Tongue (tissue), 2 donors: ENCODE results near the gene USH2A. TPM values are rescaled to one million over a fixed set of nuclear protein-coding genes. Genes with fewer than 3 reads are reported as not detected.
"Not testable (repeated sequence)": the region's sequence is repeated elsewhere in the genome, so short reads cannot be mapped to it uniquely, and the experiment has no call there.

Experiments used
- DNase-seq: peaks from one replicate; pipeline ENCODE4 v3.0.0-alpha.2; 2015
- total RNA-seq: library from RNA; depleted of rRNA; stranded (reverse); fragments of >200 nt; gene quantifications from one replicate; pipeline ENCODE4 v1.2.3, GENCODE V29; 2014

The USH2A gene
- total RNA-seq, 1 donor from 2014 or later = 0.10 TPM

- no peak for DNase-seq
Measured at GRCh38 chr1:216193839-216194443, 229.3 kb downstream of the USH2A start.

GRCh38 chr1:216190438-216190837, 232.8 kb downstream of the USH2A start:
- DNase-seq = no peak

GRCh38 chr1:216186816-216187215, 236.4 kb downstream of the USH2A start:
- DNase-seq = peak; percentile 18

GRCh38 chr1:216186141-216186540, 237.1 kb downstream of the USH2A start:
- DNase-seq = no peak

- DNase-seq = peak; percentile 35
Measured at GRCh38 chr1:216184126-216184680, 239.0 kb downstream of the USH2A start.

DNA sequence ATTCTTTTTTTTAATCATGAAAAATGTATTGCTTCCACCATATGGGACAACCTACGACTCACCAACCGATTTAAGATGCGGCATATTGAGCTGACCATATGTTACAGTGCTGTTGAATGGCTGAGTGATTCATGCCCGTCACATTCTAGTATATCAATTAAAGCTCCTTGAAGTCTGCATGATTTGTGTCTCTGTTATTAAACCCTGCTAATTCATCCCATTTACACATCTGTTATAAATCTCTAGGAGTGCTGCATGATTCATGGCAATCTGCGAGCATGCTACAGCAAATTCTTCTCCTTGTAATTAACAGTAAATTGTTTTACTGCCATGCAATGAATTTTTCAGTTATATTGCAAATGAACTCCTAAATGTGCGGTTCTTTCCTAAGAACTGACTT, 239.8 kb downstream of the USH2A start:
- DNase-seq = no peak

GRCh38 chr1:216183007-216183406, 240.2 kb downstream of the USH2A start:
- peak; percentile 25 for DNase-seq

- DNase-seq = no peak
Measured at GRCh38 chr1:216181590-216181989, 241.7 kb downstream of the USH2A start.

DNA sequence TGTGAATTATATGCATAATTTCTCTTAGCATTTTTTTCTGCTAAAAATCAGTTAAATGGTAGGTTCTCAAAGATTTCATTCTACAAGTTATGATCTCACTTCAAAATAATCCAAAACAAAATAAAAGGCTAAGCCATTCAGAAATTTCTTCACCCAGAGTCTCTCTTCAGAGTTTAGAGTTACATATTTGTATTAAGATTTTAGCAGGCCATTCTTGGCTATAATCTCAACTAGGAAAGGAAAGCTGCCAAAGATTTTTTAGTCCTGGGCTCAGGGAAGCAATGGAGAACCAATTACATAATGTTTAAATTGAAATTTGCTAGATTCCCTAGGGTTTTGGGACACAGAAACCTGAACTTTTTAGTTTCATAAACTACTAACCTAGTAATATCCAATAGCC, 245.0 kb downstream of the USH2A start:
- DNase-seq = peak; percentile 76

DNA sequence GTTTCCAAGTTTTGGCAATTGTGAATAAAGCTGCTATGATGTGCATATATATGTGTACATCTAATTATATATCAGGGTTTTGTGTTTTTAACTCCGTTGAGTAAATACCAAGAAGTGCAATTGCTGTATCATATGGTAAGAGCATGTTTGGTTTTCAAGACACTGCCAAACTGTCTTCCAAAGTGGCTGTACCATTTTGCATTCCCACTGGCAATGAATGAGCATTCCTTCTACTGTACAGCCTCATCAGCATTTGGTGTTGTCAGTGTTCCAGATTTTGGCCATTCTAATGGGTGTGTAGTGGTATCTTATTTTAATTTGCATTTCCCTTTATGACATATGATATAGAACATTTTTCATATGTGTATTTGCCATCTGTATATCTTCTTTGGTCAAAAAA, 246.3 kb downstream of the USH2A start:
- no peak for DNase-seq

DNA sequence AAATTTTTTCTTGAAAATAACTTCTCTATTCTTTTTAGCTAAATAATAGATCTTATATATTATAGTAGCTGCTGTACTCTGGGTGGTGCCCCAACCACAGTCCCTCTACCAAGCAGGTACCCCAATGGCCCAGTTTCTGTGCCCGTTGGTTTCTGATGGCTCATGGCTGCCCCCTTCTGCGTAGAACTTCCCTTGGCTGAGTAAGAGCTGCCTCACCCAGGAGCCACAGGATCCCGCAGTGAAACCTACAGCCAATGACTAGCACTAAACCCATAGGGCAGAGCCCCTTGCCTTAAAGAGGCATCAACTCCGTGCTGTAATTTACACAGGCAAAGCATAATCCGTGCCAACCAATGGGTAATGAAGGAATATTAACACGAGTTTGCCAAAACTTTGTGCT, 247.5 kb downstream of the USH2A start:
- no peak for DNase-seq

DNA sequence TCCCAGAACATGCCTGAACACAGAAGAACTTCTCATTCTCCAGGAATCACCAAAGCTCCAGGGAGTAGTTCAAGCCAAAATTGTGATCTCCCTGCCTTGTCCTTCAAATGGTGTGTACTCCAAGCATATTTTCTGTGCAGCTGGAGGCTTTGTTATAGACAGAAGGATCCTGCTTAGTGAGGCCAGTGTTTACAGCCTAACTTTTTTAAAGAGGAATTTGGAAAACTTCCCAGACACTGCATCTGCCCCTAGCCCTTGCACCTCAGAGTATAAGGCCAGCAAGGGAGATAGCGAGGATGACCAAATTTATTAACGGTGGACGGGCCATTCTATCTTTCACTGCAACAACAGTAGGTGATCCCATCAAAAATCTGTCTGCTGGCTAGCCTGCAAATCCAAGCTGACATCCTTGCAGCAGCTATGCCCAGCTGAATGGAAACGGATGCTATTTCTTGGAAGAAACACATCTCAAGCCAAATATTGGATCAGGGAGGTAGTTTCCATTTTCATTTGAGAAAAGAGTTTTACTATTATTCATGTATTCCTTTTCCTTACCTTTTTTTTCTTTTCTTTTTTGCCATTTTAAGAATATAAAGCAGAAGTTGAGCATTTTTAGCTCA, 249.8 kb downstream of the USH2A start:
- DNase-seq = peak; percentile 81

GRCh38 chr1:216169351-216169750, 253.9 kb downstream of the USH2A start:
- DNase-seq = no peak

DNA sequence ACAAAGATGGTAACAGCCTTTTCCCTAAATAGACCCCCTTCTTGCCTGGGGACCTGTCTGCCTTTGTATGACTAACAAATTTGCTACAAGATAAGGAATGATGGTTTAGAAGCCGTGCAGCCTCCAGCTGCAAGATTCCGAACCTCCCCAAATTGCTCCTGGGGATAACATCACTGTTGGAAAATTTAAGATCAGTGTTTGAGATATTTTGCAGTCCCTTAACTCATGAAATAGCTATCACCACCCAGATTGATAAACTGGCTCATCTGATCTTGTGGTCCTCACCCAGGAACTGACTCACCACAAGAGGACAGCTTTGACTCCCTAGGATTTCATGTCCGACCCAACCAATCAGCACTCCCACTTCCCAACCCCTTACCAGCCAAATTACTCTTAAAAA, 254.7 kb downstream of the USH2A start:
- DNase-seq = no peak

- DNase-seq = no peak
Measured at GRCh38 chr1:216154063-216154462, 269.2 kb downstream of the USH2A start.

GRCh38 chr1:216153130-216153529, 270.1 kb downstream of the USH2A start:
- DNase-seq = no peak

- not testable (repeated sequence) for DNase-seq
Measured at GRCh38 chr1:216145451-216146018, 277.7 kb downstream of the USH2A start.

DNA sequence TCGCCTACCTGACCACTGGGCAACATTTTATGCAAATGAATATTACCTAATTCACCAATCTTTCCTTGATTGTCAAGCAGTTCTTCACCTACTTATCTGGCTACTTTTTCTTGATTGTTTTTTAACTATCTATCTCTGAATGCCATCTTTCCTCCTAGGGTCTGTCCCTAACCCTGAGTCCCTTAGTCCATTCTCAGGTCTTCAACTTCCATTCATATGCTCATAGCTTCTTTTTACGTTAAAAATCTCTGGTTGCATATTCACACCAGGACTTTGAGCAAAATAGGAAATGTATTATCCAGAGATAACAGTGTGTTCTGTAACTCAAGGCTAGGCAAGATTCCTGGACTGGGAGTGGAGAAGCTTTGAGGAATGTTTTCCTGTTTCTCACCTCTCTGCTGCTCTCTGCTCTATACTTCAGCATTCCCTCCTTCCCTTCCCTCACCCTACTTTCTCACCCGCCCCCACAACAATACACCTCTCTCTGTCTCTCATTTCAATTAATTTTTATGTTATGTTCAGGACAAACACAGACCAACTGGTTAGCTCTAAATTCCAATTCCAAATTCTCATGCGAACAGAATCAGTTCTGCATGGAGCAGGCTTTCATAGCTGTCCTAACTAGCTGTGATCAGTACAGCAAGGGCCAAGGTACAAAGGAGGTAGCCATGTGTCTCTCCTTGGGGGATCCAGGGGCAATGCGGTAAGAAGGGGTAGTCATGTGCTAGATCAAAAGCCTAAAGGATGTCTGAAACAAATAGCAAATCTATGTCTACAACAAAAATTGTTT, 278.4 kb downstream of the USH2A start:
- no peak for DNase-seq

DNA sequence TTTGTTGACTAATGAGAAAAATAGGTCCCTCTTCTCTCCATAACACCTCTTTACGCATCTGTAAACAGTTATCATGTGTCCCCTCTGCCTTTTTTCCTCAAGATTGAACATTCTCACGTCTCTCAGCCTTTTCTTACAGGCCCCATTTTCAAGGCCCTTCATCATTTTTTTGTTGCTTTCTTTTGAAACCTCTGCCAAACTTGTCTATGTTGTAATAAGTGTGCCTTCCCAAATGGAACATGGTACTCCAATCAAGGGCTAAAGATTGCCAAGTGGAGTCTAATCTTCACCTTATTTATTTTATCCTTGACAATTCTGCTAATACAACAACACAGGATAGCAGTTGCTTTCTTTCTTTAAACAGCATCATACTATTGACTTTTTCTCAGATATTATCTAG, 280.3 kb downstream of the USH2A start:
- DNase-seq = no peak

GRCh38 chr1:216140730-216141524, 282.3 kb downstream of the USH2A start:
- DNase-seq = peak; percentile 21

DNA sequence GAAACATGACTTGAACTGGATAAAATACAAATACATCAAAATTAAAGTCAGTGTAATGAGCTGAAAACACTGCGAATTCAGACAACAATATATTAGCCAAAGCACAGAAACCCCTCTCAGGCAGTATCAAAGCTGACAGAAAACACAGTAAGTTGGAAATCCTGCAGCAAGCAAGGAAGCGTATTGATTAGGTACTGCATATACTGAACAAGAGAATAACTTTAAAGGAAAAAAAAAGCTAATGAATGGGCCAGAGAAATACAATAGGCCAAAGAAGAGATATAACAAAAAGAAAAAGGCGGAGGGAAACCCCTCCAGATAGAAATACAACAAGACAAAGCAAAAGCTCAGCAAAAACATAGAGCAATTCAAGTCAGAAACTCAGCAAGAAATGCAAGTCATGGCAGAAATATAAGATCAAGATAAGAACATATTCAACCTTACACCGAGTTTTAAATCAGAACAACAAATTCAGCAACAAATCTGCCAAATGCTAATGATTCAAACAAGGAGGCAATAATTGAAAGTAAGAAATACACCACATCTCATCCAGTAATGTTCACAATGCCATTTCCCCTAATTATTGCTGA, 299.0 kb downstream of the USH2A start:
- DNase-seq = no peak
